Endothelial cell of umbilical vein (primary cell): ENCODE data around the gene HECW1. TPM values are rescaled to one million over a fixed set of nuclear protein-coding genes. Genes with fewer than 3 reads are reported as not detected.

Source experiments
- BruUV-seq: library from RNA; stranded (reverse); fragments of 400-500 nt; replicated peaks from 2 replicates; lab custom pipeline; 2021; lab: Mats Ljungman, UMichigan
- CTCF ChIA-PET: fragments of 300-600, 350-600 bp; sonication (Branson Sonifier 250); formaldehyde crosslinking; loops from one replicate; lab custom pipeline; 2021; ENCODE audit warnings: antibody characterized with exemption, inconsistent platforms; lab: Charles Lee
- POLR2A ChIA-PET: fragments of 300-600, 350-600 bp; sonication (Branson Sonifier 250); formaldehyde crosslinking; loops from one replicate; lab custom pipeline; 2021; ENCODE audit warnings: antibody characterized with exemption, inconsistent platforms; lab: Charles Lee
- DNase-seq: peaks from one replicate; pipeline ENCODE4 v3.0.0-alpha.2; 2011; ENCODE audit warnings: low read depth, low spot score
- FAIRE-seq: peaks from 2 replicates; lab custom pipeline; 2011; peaks lifted over from hg19 to GRCh38; lab: Jason Lieb, UNC
- H2AFZ ChIP-seq: 2 replicates; pipeline ENCODE4 v1.6.0; 2012; ENCODE audit warnings: low read depth, low read length, control low read depth, inconsistent platforms
- H3K27ac ChIP-seq: 2 replicates; pipeline ENCODE4 v1.5.1; 2011; ENCODE audit warnings: low read depth, mild to moderate bottlenecking, control low read depth, low read length, moderate library complexity; ENCODE audit not compliant: insufficient read depth
- H3K27me3 ChIP-seq, 2 experiments: 2 replicates each; pipeline versions ENCODE4 v1.6.0 to v1.6.1; 2011; ENCODE audit warnings: low read length in 2 of 2, mixed read lengths in 1 of 2; ENCODE audit not compliant: control insufficient read depth in 2 of 2, insufficient read depth in 2 of 2
- H3K36me3 ChIP-seq, 2 experiments: 2 replicates in 1 of 2; 3 replicates in 1 of 2; pipeline ENCODE4 v1.5.1; 2011; ENCODE audit warnings: low read length in 2 of 2, mild to moderate bottlenecking in 1 of 2, moderate library complexity in 1 of 2; ENCODE audit not compliant: control insufficient read depth in 2 of 2, insufficient read depth in 2 of 2; ENCODE audit errors: extremely low read depth in 1 of 2
- H3K4me1 ChIP-seq: 3 replicates; pipeline ENCODE4 v1.5.1; 2011; ENCODE audit warnings: mild to moderate bottlenecking, low read length; ENCODE audit not compliant: control insufficient read depth, insufficient read depth; ENCODE audit errors: extremely low read depth
- H3K4me2 ChIP-seq: 2 replicates; pipeline ENCODE4 v1.6.1; 2011; ENCODE audit warnings: low read length, control low read depth, mixed read lengths; ENCODE audit not compliant: insufficient read depth
- H3K4me3 ChIP-seq, 3 experiments: fragments of 200-600 bp in 1 of 3; sonication (generic), shearing (Covaris generic) in 1 of 3; replicated peaks in 1 of 3; 2 replicates each; pipeline ENCODE4 v1.5.1; 2011 to 2016; ENCODE audit warnings: control low read depth in 3 of 3, low read length in 3 of 3, mild to moderate bottlenecking in 2 of 3, inconsistent platforms in 1 of 3, low read depth in 1 of 3, moderate library complexity in 1 of 3; ENCODE audit not compliant: insufficient read depth in 1 of 3
- H3K79me2 ChIP-seq: 2 replicates; pipeline ENCODE4 v1.6.0; 2012; ENCODE audit warnings: low read length, inconsistent platforms; ENCODE audit not compliant: control insufficient read depth, insufficient read depth
- H3K9ac ChIP-seq: replicated peaks from 2 replicates; pipeline ENCODE3; 2011; ENCODE audit warnings: low read length, control low read depth; ENCODE audit not compliant: insufficient read depth; ENCODE audit errors: extremely low read depth
- H3K9me1 ChIP-seq: replicated peaks from 3 replicates; pipeline ENCODE4 v1.6.0; 2011; ENCODE audit warnings: mild to moderate bottlenecking, low read length; ENCODE audit not compliant: control insufficient read depth, insufficient read depth; ENCODE audit errors: extremely low read depth
- H3K9me3 ChIP-seq: replicated peaks from 2 replicates; pipeline ENCODE4 v1.5.1; 2012; ENCODE audit warnings: low read length, inconsistent platforms; ENCODE audit not compliant: control insufficient read depth, insufficient read depth
- H4K20me1 ChIP-seq: replicated peaks from 2 replicates; pipeline ENCODE3; 2011; ENCODE audit warnings: mild to moderate bottlenecking, low read length; ENCODE audit not compliant: control insufficient read depth, insufficient read depth; ENCODE audit errors: extremely low read depth
- EZH2 ChIP-seq: IDR thresholded peaks from 2 replicates; pipeline ENCODE4 v1.6.1; 2012; ENCODE audit warnings: borderline replicate concordance, low read depth, mild to moderate bottlenecking, moderate library complexity, low read length, inconsistent platforms; ENCODE audit not compliant: severe bottlenecking
- FOS ChIP-seq: IDR thresholded peaks from 2 replicates; pipeline ENCODE4 v1.6.1; 2011; ENCODE audit warnings: mild to moderate bottlenecking, low read length, moderate library complexity, borderline replicate concordance; ENCODE audit not compliant: insufficient read depth
- GATA2 ChIP-seq: IDR thresholded peaks from 2 replicates; pipeline ENCODE4 v1.7.0; 2011; ENCODE audit warnings: low read depth, mild to moderate bottlenecking, moderate library complexity, mixed read lengths, low read length; ENCODE audit not compliant: insufficient read length, insufficient read depth
- JUN ChIP-seq: IDR thresholded peaks from 2 replicates; pipeline ENCODE4 v1.6.1; 2011; ENCODE audit warnings: borderline replicate concordance, low read depth; ENCODE audit not compliant: insufficient read length, insufficient read depth
- MYC ChIP-seq: IDR thresholded peaks from one replicate; pipeline ENCODE4 v1.6.1; 2011; ENCODE audit warnings: mild to moderate bottlenecking, low read depth, low read length
- POLR2A ChIP-seq: IDR thresholded peaks from 2 replicates; pipeline ENCODE4 v1.6.1; 2012; ENCODE audit warnings: low read depth, mild to moderate bottlenecking, control low read depth, low read length
- POLR2AphosphoS5 ChIP-seq: IDR thresholded peaks from 2 replicates; pipeline ENCODE4 v1.6.1; 2012; ENCODE audit warnings: low read depth, mild to moderate bottlenecking, control low read depth, low read length, moderate library complexity; ENCODE audit not compliant: insufficient read depth
- dilution Hi-C: fragments of 300-500 bp; cut with MboI; formaldehyde crosslinking; loops from one replicate; pipeline ENCODE4 v1.15.0; 2019; ENCODE audit warnings: low sequenced_read_pairs; ENCODE audit not compliant: extremely low pct_ligation_motif_present
- intact Hi-C: fragments of 100-400 bp; cut with micrococcal nuclease; formaldehyde crosslinking; loops from one replicate; pipeline ENCODE4 v1.10.0; 2022
- polyA plus RNA-seq, 4 experiments: library from polyadenylated mRNA; depleted of rRNA in 3 of 4; stranded (reverse) in 3 of 4; unstranded in 1 of 4; fragments of >200 nt; gene quantifications; 2 replicates each; pipeline versions ENCODE4 v1.2.1 to v1.2.3, GENCODE V29; 2011 to 2012; ENCODE audit warnings: missing spikeins in 1 of 4
- total RNA-seq: library from RNA; stranded (reverse); gene quantifications from 2 replicates; pipeline ENCODE4 v1.2.3, GENCODE V29; 2021
- TF ChIP-seq, protein P1 (sequence below), 2 donors: IDR thresholded peaks; 1 replicate in 1 of 2; 2 replicates in 1 of 2; pipeline ENCODE4 v1.5.1; 2011; ENCODE audit warnings: low read length in 2 of 2, mild to moderate bottlenecking in 2 of 2, moderate library complexity in 2 of 2, control low read depth in 1 of 2, inconsistent platforms in 1 of 2, low read depth in 1 of 2; ENCODE audit not compliant: insufficient read depth in 1 of 2; ENCODE audit errors: extremely low read depth in 1 of 2
- TF ChIP-seq, protein P2 (sequence below): IDR thresholded peaks from 2 replicates; pipeline ENCODE4 v1.6.1; 2011; ENCODE audit not compliant: insufficient read depth, insufficient read length

Gene HECW1
- total and polyA plus RNA-seq, 2 donors (not counting 3 experiments of a cell fraction or from before 2014, with no cell fraction given) = not detected

DNA sequence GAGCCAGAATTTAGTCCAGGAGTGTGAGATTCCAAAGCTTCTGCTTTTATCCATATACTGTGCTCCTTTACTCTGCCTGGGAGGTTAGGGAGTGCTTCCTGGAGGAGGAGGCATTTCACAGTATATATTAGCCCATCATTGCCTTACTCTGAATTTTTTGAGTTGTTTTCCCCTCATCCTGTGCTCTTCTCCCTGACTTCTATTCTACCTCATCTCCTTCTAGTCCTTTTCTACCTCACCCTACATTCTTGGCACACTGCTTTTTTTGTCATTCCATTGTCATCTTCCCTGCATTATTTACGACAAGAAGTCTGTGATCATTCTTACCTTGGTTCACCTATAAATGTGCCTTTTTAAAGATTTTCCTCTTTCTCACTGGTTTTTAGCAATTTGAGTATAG, 491.8 kb downstream of the HECW1 start:
- Histone ChIP-seq H3K27me3 (no peaks in the 10 kb centered on the region), H3K36me3 (peaks cover 5 to 15% of the 10 kb centered on the region in 2 experiments), H3K9me1 (no peaks in the 10 kb centered on the region), H3K27ac (no peak overlapping the region), H3K9me3 (no peaks in the 10 kb centered on the region), H3K4me1 (no peaks in the 10 kb centered on the region), H3K4me2 (no peak overlapping the region), H3K9ac (no peak overlapping the region), H2AFZ (no peak overlapping the region), H3K4me3 (no peak overlapping the region), H3K79me2 (peaks cover 90% of the 10 kb centered on the region), H4K20me1 (peaks cover 9% of the 10 kb centered on the region)
- intact Hi-C loops (loop anchor here (2.0 kb wide), 1 partner anchor 13 kb away; no protein-coding TSS in a partner anchor), dilution Hi-C loops (no loop called here)
- no TSS peak for BruUV-seq
- ChIA-PET POLR2A (no interaction called here), CTCF (interaction anchor here (1.4 to 3.8 kb wide), 4 partner anchors 19 to 96 kb away, joined by 4 to 14 read pairs (median 6); partner anchors contain the start of gene STK17A)
- TF ChIP-seq POLR2AphosphoS5 (no peak), MYC (no peak), FOS (no peak), GATA2 (no peak), POLR2A (no peak), EZH2 (no peak), JUN (no peak)
- TF ChIP-seq, protein P1, sequence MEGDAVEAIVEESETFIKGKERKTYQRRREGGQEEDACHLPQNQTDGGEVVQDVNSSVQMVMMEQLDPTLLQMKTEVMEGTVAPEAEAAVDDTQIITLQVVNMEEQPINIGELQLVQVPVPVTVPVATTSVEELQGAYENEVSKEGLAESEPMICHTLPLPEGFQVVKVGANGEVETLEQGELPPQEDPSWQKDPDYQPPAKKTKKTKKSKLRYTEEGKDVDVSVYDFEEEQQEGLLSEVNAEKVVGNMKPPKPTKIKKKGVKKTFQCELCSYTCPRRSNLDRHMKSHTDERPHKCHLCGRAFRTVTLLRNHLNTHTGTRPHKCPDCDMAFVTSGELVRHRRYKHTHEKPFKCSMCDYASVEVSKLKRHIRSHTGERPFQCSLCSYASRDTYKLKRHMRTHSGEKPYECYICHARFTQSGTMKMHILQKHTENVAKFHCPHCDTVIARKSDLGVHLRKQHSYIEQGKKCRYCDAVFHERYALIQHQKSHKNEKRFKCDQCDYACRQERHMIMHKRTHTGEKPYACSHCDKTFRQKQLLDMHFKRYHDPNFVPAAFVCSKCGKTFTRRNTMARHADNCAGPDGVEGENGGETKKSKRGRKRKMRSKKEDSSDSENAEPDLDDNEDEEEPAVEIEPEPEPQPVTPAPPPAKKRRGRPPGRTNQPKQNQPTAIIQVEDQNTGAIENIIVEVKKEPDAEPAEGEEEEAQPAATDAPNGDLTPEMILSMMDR (IDR thresholded peaks at IDR 0.05; ENCODE audit: extremely low read depth in 1 of 2, insufficient read depth in 1 of 2, low read depth in 1 of 2, low read length in 2 of 2) = no peak
- TF ChIP-seq, protein P2, sequence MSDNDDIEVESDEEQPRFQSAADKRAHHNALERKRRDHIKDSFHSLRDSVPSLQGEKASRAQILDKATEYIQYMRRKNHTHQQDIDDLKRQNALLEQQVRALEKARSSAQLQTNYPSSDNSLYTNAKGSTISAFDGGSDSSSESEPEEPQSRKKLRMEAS = no peak
- DNase-seq (no peak), FAIRE-seq (no peak)
